B cell (primary cell): ENCODE measurements around the gene BTLA. TPM values are rescaled to one million over a fixed set of nuclear protein-coding genes. Genes with fewer than 3 reads are reported as not detected.

Experiments
- ATAC-seq: fragments of 200-7000 bp; cut with Tn5 transposase; one replicate; pipeline ENCODE4 v1.10.0; 2021; ENCODE audit warnings: low read depth, mild to moderate bottlenecking, moderate number of reproducible peaks, moderate library complexity
- CTCF ChIA-PET: fragments of 350-600 bp; sonication (Branson Sonifier 250); formaldehyde crosslinking; loops from one replicate; lab custom pipeline; 2021; ENCODE audit warnings: antibody characterized with exemption, inconsistent platforms; lab: Charles Lee
- POLR2A ChIA-PET: fragments of 350-600 bp; sonication (Branson Sonifier 250); formaldehyde crosslinking; loops from one replicate; lab custom pipeline; 2021; ENCODE audit warnings: antibody characterized with exemption; lab: Charles Lee
- DNase-seq: peaks from one replicate; pipeline ENCODE4 v3.0.0; 2013
- H2AFZ ChIP-seq: 2 replicates; pipeline ENCODE4 v1.6.1; 2012; ENCODE audit warnings: mild to moderate bottlenecking, low read depth, low read length; ENCODE audit not compliant: insufficient read depth, poor library complexity, severe bottlenecking
- H3K27ac ChIP-seq, 2 donors: 1 replicate in 1 of 2; 2 replicates in 1 of 2; pipeline ENCODE4 v1.5.1; 2012 to 2013; ENCODE audit warnings: low read length in 2 of 2, mild to moderate bottlenecking in 2 of 2, moderate library complexity in 1 of 2
- H3K27me3 ChIP-seq, 4 experiments: fragments of 200-600 bp in 1 of 4; sonication (generic) in 1 of 4; replicated peaks in 1 of 4; 1 replicate in 2 of 4; 2 replicates in 2 of 4; pipeline versions ENCODE4 v1.6.1 to v1.7.0; 2013 to 2016; ENCODE audit warnings: low read length in 3 of 4, mild to moderate bottlenecking in 2 of 4, mixed read lengths in 1 of 4, moderate library complexity in 1 of 4; ENCODE audit not compliant: insufficient read depth in 4 of 4, control insufficient read depth in 3 of 4; ENCODE audit errors: control extremely low read depth in 1 of 4
- H3K36me3 ChIP-seq, 2 experiments: replicated peaks in 1 of 2; 1 replicate in 1 of 2; 2 replicates in 1 of 2; pipeline versions ENCODE4 v1.6.1 to v1.7.1; 2013; ENCODE audit warnings: low read length in 1 of 2; ENCODE audit not compliant: insufficient read depth in 2 of 2, control insufficient read depth in 1 of 2; ENCODE audit errors: control extremely low read depth in 1 of 2, extremely low read depth in 1 of 2
- H3K4me1 ChIP-seq, 2 donors: fragments of 200-600 bp in 1 of 2; sonication (generic) in 1 of 2; 1 replicate in 1 of 2; 2 replicates in 1 of 2; pipeline versions ENCODE4 v1.5.1 to v1.6.1; 2013 to 2017; ENCODE audit warnings: low read length in 2 of 2; ENCODE audit not compliant: control insufficient read depth in 2 of 2, insufficient read depth in 2 of 2
- H3K4me2 ChIP-seq: replicated peaks from 2 replicates; pipeline ENCODE3; 2012; ENCODE audit warnings: mild to moderate bottlenecking, low read depth, low read length; ENCODE audit not compliant: poor library complexity, severe bottlenecking
- H3K4me3 ChIP-seq, 5 experiments: fragments of 200-600 bp in 1 of 5; sonication (generic) in 1 of 5; 1 replicate in 3 of 5; 2 replicates in 2 of 5; pipeline versions ENCODE4 v1.5.1 to v1.7.0; 2011 to 2016; ENCODE audit warnings: low read length in 4 of 5, mild to moderate bottlenecking in 4 of 5, low read depth in 2 of 5, control low read depth in 1 of 5, moderate library complexity in 1 of 5; ENCODE audit not compliant: insufficient read depth in 1 of 5; ENCODE audit errors: control extremely low read depth in 1 of 5, extremely low read depth in 1 of 5
- H3K79me2 ChIP-seq: fragments of 200-600 bp; sonication (generic); one replicate; pipeline ENCODE4 v1.6.0; 2016; ENCODE audit warnings: low read length; ENCODE audit not compliant: control insufficient read depth, insufficient read depth
- H3K9ac ChIP-seq: fragments of 200-600 bp; sonication (generic); 2 replicates; pipeline ENCODE4 v1.6.1; 2017; ENCODE audit warnings: mild to moderate bottlenecking, low read length, moderate library complexity
- H3K9me3 ChIP-seq, 3 donors: one replicate each; pipeline versions ENCODE4 v1.6.1 to v1.7.1; 2013; ENCODE audit warnings: low read length in 2 of 3; ENCODE audit not compliant: control insufficient read depth in 2 of 3, insufficient read depth in 1 of 3; ENCODE audit errors: control extremely low read depth in 1 of 3
- H4K20me1 ChIP-seq: 2 replicates; pipeline ENCODE4 v1.6.0; 2012; ENCODE audit warnings: mild to moderate bottlenecking, low read length; ENCODE audit not compliant: insufficient read depth, control insufficient read depth, poor library complexity, severe bottlenecking
- H3K27ac Mint-ChIP-seq: one replicate; pipeline ENCODE4 v1.8.0; 2021; ENCODE audit warnings: mixed read lengths
- H3K27me3 Mint-ChIP-seq: one replicate; pipeline ENCODE4 v1.8.0; 2021; ENCODE audit warnings: mixed read lengths
- H3K4me1 Mint-ChIP-seq: one replicate; pipeline ENCODE4 v1.8.0; 2021; ENCODE audit warnings: mixed read lengths
- H3K4me3 Mint-ChIP-seq: one replicate; pipeline ENCODE4 v1.8.0; 2021; ENCODE audit warnings: mixed read lengths
- H3K9me3 Mint-ChIP-seq: one replicate; pipeline ENCODE4 v1.8.0; 2022; ENCODE audit warnings: mixed read lengths; ENCODE audit not compliant: insufficient read depth
- CTCF ChIP-seq: fragments of 200-600 bp; IDR thresholded peaks from one replicate; pipeline ENCODE4 v1.8.0; 2022; ENCODE audit warnings: antibody characterized with exemption, mild to moderate bottlenecking
- EZH2 ChIP-seq: IDR thresholded peaks from 2 replicates; pipeline ENCODE4 v1.6.1; 2012; ENCODE audit warnings: borderline replicate concordance, low read depth, mild to moderate bottlenecking, moderate library complexity, low read length; ENCODE audit not compliant: insufficient read depth, poor library complexity, severe bottlenecking
- WGBS: methylation state at CpG from one replicate; pipeline ENCODE4 v1.1.5; 2013; ENCODE audit warnings: missing lambda C conversion rate; ENCODE audit not compliant: insufficient coverage; 5-methylcytosine and 5-hydroxymethylcytosine counted together
- intact Hi-C: fragments of 100-400 bp; cut with micrococcal nuclease; formaldehyde crosslinking; loops from one replicate; pipeline ENCODE4 v1.10.0; 2022
- polyA plus RNA-seq: library from polyadenylated mRNA; depleted of rRNA; stranded (reverse); fragments of >200 nt; gene quantifications from 2 replicates; pipeline ENCODE4 v1.2.3, GENCODE V29; 2012
- total RNA-seq, 2 donors: library from RNA; stranded (reverse); fragments of 120-200 nt in 1 of 2; gene quantifications; 1 replicate in 1 of 2; 2 replicates in 1 of 2; pipeline versions ENCODE4 v1.2.3 to v1.2.4, GENCODE V29; 2013 to 2022

Gene BTLA
- total and polyA plus RNA-seq, 2 donors (not counting 1 experiment from before 2014, with no cell fraction given), result 75.7 to 101 TPM

DNA sequence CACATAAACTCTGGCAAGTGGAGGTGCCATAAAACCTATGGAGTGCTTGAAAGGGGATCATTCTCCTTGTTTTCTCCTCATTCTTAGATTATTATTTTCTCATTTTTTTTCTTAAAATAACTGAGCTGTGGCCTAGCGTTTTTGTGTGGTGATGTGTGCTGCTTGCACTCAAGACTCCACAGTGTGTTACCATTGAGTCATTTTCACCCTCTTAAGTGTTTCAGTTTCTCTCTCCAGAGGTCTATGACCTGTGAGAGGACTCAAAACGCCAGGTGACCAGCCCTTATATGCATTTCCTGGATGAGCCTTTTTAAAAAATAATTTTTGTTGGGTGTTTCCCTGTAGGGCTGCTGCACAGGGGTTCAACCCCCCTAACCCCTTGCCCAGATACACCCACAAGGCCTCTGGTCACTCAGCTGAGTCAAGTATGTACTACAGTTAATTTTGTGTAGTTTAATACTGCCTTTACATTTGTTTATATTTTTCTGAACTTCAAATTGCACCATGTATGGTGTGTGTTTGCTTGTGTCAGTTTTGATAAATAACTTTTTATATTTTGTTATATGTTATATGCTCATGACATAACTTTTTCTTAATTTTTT is 15.4 kb upstream of the BTLA start:
- H3K27me3 Mint-ChIP-seq, result no peaks in the 10 kb centered on the region
- Histone ChIP-seq H3K9me3 (peaks cover 2 to 8% (median 3%) of the 10 kb centered on the region in 3 donors), H3K4me3 (peak overlapping the region in 1 of 5 experiments; percentile 36), H3K4me2 (peak overlapping the region; percentile 71), H3K36me3 (no peaks in the 10 kb centered on the region), H3K4me1 (peaks cover 30 to 49% of the 10 kb centered on the region in 2 donors), H3K79me2 (peaks cover 36% of the 10 kb centered on the region), H3K27ac (peak overlapping the region; percentile 28 to 73), H4K20me1 (no peaks in the 10 kb centered on the region), H3K9ac (peak overlapping the region; percentile 38), H3K27me3 (no peaks in the 10 kb centered on the region), H2AFZ (peak overlapping the region; percentile 37)
- peak overlapping the region; percentile 81 for H3K27ac Mint-ChIP-seq
- no CpG with 5 or more reads among the region's 2 CpGs for WGBS
- ChIA-PET POLR2A (interaction anchor here (1.7 to 1.8 kb wide), 2 partner anchors 15 to 181 kb away, joined by 6 to 12 read pairs; partner anchors contain the start of genes BTLA and CD200), CTCF (interaction anchor here (0.7 to 3.3 kb wide), 8 partner anchors 8 to 403 kb away, joined by 3 to 32 read pairs (median 4); partner anchors contain the start of gene BTLA)
- peak overlapping the region; percentile 26 for H3K4me3 Mint-ChIP-seq
- intact Hi-C loops, result loop anchor here (5.0 kb wide), 1 partner anchor 47 kb away; no protein-coding TSS in a partner anchor
- peaks cover 56% of the 10 kb centered on the region for H3K4me1 Mint-ChIP-seq
- peaks cover 7% of the 10 kb centered on the region for H3K9me3 Mint-ChIP-seq
- DNase-seq (no peak), ATAC-seq (peak; percentile 60)
- TF ChIP-seq CTCF (no peak), EZH2 (no peak)

- H3K4me2 ChIP-seq, result no peak overlapping the region
- POLR2A ChIA-PET, result no interaction called here
- no peak overlapping the region for H2AFZ ChIP-seq
- H3K36me3 ChIP-seq, result no peaks in the 10 kb centered on the region
- H3K9me3 Mint-ChIP-seq, result peaks cover 5% of the 10 kb centered on the region
- H3K4me1 ChIP-seq, result peaks cover 38 to 55% of the 10 kb centered on the region in 2 donors
- H3K9ac ChIP-seq, result no peak overlapping the region
- intact Hi-C loops, result no loop called here
- H3K27me3 ChIP-seq, result no peaks in the 10 kb centered on the region
- peaks cover 34% of the 10 kb centered on the region for H3K79me2 ChIP-seq
- H3K27ac ChIP-seq, result no peak overlapping the region
- no peaks in the 10 kb centered on the region for H4K20me1 ChIP-seq
- H3K4me3 Mint-ChIP-seq, result no peak overlapping the region
- peaks cover 62% of the 10 kb centered on the region for H3K4me1 Mint-ChIP-seq
- H3K4me3 ChIP-seq, result no peak overlapping the region
- H3K9me3 ChIP-seq, result peaks cover 2 to 5% (median 3%) of the 10 kb centered on the region in 3 donors
- H3K27me3 Mint-ChIP-seq, result no peaks in the 10 kb centered on the region
- ATAC-seq (no peak), DNase-seq (no peak)
- no peak for TF ChIP-seq CTCF
- TF ChIP-seq EZH2, result no peak
- CTCF ChIA-PET, result interaction anchor here (1.1 to 3.3 kb wide), 4 partner anchors 8 to 219 kb away, joined by 5 to 32 read pairs (median 6); partner anchors contain the start of genes BTLA and SLC9C1
- H3K27ac Mint-ChIP-seq, result no peak overlapping the region
Observed at GRCh38 chr3:112512320-112512719, 13.0 kb upstream of the BTLA start.
